Progenitor cell of endocrine pancreas (in vitro differentiated cells): ENCODE results near the gene PXDC1. TPM values are rescaled to one million over a fixed set of nuclear protein-coding genes. Genes with fewer than 3 reads are reported as not detected.

Source experiments
- DNase-seq: peaks from one replicate; pipeline ENCODE4 v3.0.0; 2021; ENCODE audit warnings: low spot score; ENCODE audit not compliant: unreplicated experiment
- H3K27ac Mint-ChIP-seq: 2 replicates; pipeline ENCODE4 v1.8.0; 2021; ENCODE audit warnings: mild to moderate bottlenecking, moderate library complexity, mixed read lengths
- H3K27me3 Mint-ChIP-seq: 2 replicates; pipeline ENCODE4 v1.8.0; 2021; ENCODE audit warnings: mixed read lengths
- H3K36me3 Mint-ChIP-seq: 2 replicates; pipeline ENCODE4 v1.8.0; 2022; ENCODE audit warnings: mixed read lengths; ENCODE audit not compliant: insufficient read depth
- H3K4me1 Mint-ChIP-seq: 2 replicates; pipeline ENCODE4 v1.8.0; 2021; ENCODE audit warnings: low read depth, mixed read lengths
- H3K4me3 Mint-ChIP-seq: 2 replicates; pipeline ENCODE4 v1.8.0; 2021; ENCODE audit warnings: low read depth, mild to moderate bottlenecking, moderate library complexity, mixed read lengths
- H3K9me3 Mint-ChIP-seq: 2 replicates; pipeline ENCODE4 v1.8.0; 2021; ENCODE audit warnings: low read depth, mixed read lengths
- CTCF ChIP-seq: fragments of 200-600 bp; sonication (generic); IDR thresholded peaks from one replicate; pipeline ENCODE4 v1.5.0; 2021; ENCODE audit warnings: antibody characterized with exemption, mild to moderate bottlenecking; ENCODE audit not compliant: unreplicated experiment
- total RNA-seq: library from RNA; stranded (reverse); gene quantifications from 2 replicates; pipeline ENCODE4 v1.2.1, GENCODE V29; 2021

Gene PXDC1
- total RNA-seq, 1 donor from 2014 or later = 4.8 TPM

GRCh38 chr6:3695065-3695817, 56.3 kb downstream of the PXDC1 start:
- H3K36me3 Mint-ChIP-seq = no peaks in the 10 kb centered on the region
- peaks cover 6% of the 10 kb centered on the region for H3K9me3 Mint-ChIP-seq
- peaks cover 2% of the 10 kb centered on the region for H3K27me3 Mint-ChIP-seq
- no peak for DNase-seq
- H3K4me1 Mint-ChIP-seq = no peaks in the 10 kb centered on the region
- no peak overlapping the region for H3K27ac Mint-ChIP-seq
- no peak overlapping the region for H3K4me3 Mint-ChIP-seq
- no peak for TF ChIP-seq CTCF

GRCh38 chr6:3693831-3694230, 57.7 kb downstream of the PXDC1 start:
- H3K4me3 Mint-ChIP-seq = no peak overlapping the region
- peaks cover 2% of the 10 kb centered on the region for H3K27me3 Mint-ChIP-seq
- H3K9me3 Mint-ChIP-seq = peaks cover 6% of the 10 kb centered on the region
- DNase-seq = no peak
- no peak for TF ChIP-seq CTCF
- no peaks in the 10 kb centered on the region for H3K4me1 Mint-ChIP-seq
- no peak overlapping the region for H3K27ac Mint-ChIP-seq
- no peaks in the 10 kb centered on the region for H3K36me3 Mint-ChIP-seq

GRCh38 chr6:3690506-3690905, 61.0 kb downstream of the PXDC1 start:
- H3K4me1 Mint-ChIP-seq = peaks cover 3% of the 10 kb centered on the region
- H3K27ac Mint-ChIP-seq = no peak overlapping the region
- no peak overlapping the region for H3K4me3 Mint-ChIP-seq
- peaks cover 3% of the 10 kb centered on the region for H3K27me3 Mint-ChIP-seq
- no peak for TF ChIP-seq CTCF
- no peak for DNase-seq
- H3K36me3 Mint-ChIP-seq = no peaks in the 10 kb centered on the region
- H3K9me3 Mint-ChIP-seq = no peaks in the 10 kb centered on the region

- no peak for DNase-seq
These were observed 63.7 kb downstream of the PXDC1 start for GRCh38 chr6:3687847-3688246.

GRCh38 chr6:3683331-3683730, 68.2 kb downstream of the PXDC1 start:
- peaks cover 3% of the 10 kb centered on the region for H3K27me3 Mint-ChIP-seq
- H3K36me3 Mint-ChIP-seq = no peaks in the 10 kb centered on the region
- H3K4me1 Mint-ChIP-seq = peaks cover 3% of the 10 kb centered on the region
- no peak overlapping the region for H3K4me3 Mint-ChIP-seq
- H3K9me3 Mint-ChIP-seq = peaks cover 9% of the 10 kb centered on the region
- DNase-seq = no peak
- no peak overlapping the region for H3K27ac Mint-ChIP-seq
- no peak for TF ChIP-seq CTCF

More at GRCh38 chr6:3687847-3688246, 63.7 kb downstream of the PXDC1 start:
- no peaks in the 10 kb centered on the region for H3K36me3 Mint-ChIP-seq
- peaks cover 3% of the 10 kb centered on the region for H3K4me1 Mint-ChIP-seq
- H3K27me3 Mint-ChIP-seq = peaks cover 3% of the 10 kb centered on the region
- no peaks in the 10 kb centered on the region for H3K9me3 Mint-ChIP-seq
- H3K4me3 Mint-ChIP-seq = no peak overlapping the region
- no peak overlapping the region for H3K27ac Mint-ChIP-seq
- no peak for TF ChIP-seq CTCF
